ENCODE data around the gene CRY1. TPM values are rescaled to one million over a fixed set of nuclear protein-coding genes. Genes with fewer than 3 reads are reported as not detected.

CRY1 gene
- total RNA-seq, 4 donors from 2014 or later, result 11.1 to 22.7 (median 11.7) TPM

DNA sequence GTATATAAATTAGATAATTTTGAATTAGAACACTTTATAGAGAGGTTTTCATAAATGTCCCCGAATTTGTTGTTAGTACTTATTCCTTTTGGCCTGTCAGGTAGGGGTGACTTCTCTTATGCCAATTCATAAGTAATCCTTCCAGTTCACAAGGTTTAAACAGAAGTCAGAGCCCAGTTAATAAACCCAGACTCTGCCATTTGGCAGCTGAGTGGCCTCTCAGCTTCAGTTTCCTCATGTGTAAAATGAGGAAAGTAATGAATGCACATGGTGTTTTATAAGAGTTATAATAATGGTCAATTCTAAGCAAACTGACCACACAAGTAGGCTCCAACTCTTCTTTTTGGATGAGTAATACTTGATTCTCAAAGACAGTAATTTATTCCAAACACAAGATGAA lies 116.7 kb downstream of the CRY1 start:
- Histone ChIP-seq H3K9me3 (no peaks in the 10 kb centered on the region), H3K36me3 (no peaks in the 10 kb centered on the region), H3K27ac (peak overlapping the region; percentile 60 to 78 (median 69)), H3K4me1 (peaks cover 40 to 48% of the 10 kb centered on the region in 2 donors), H3K4me3 (no peak overlapping the region), H3K27me3 (no peaks in the 10 kb centered on the region)
- no peak for TF ChIP-seq POLR2A (IDR thresholded peaks at IDR 0.05)
- TF ChIP-seq, protein P1, sequence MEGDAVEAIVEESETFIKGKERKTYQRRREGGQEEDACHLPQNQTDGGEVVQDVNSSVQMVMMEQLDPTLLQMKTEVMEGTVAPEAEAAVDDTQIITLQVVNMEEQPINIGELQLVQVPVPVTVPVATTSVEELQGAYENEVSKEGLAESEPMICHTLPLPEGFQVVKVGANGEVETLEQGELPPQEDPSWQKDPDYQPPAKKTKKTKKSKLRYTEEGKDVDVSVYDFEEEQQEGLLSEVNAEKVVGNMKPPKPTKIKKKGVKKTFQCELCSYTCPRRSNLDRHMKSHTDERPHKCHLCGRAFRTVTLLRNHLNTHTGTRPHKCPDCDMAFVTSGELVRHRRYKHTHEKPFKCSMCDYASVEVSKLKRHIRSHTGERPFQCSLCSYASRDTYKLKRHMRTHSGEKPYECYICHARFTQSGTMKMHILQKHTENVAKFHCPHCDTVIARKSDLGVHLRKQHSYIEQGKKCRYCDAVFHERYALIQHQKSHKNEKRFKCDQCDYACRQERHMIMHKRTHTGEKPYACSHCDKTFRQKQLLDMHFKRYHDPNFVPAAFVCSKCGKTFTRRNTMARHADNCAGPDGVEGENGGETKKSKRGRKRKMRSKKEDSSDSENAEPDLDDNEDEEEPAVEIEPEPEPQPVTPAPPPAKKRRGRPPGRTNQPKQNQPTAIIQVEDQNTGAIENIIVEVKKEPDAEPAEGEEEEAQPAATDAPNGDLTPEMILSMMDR (IDR thresholded peaks at IDR 0.05 in 4 of 5, conservative IDR thresholded peaks at IDR 0.05 in 1 of 5), result no peak
- ATAC-seq, result no peak
- intact Hi-C loops (cut with DNase I; ENCODE audit: low total_unique reads) (no loop called here), in situ Hi-C loops (cut with MboI; ENCODE audit: low sequenced_read_pairs in 4 of 4) (loop anchor here in 1 of 4 donors (25.0 kb wide), 1 partner anchor 111 kb away; the partner anchor contains the start of gene CRY1)
- no peak for DNase-seq

DNA sequence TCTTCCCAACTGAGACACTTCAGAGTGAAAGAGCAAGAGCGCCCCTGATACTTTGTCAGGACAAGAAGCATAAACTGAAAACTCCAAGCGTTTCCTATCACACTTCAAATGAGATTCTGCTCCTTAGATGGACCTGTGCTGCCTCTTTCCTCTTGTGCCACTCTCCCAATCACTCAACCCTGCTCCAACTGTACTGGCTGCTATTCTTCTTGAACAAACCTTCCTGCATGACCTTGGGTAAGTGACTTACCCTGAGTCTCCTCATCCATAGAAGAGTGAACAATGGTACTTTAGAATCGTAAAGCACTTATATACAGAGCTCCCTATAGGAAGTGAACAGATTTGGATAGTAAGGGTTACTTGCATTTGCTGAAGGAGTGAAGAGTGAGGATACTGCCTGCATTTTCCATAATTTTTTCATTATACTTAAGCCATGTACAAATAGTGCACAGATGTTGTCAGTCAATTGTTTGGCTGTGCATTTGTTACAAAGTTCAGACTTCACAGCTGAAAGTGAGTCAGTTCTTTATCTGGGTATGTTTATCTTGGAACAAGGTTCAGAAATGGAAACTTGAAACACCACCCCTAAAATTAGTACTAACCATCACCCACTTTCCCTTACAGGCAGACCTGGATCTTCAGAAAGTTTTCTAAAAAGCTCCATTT lies 117.2 kb downstream of the CRY1 start:
- peak overlapping the region; percentile 60 to 78 (median 69) for H3K27ac ChIP-seq
- TF ChIP-seq POLR2A (IDR thresholded peaks at IDR 0.05), result no peak
- TF ChIP-seq, protein P1 (IDR thresholded peaks at IDR 0.05 in 4 of 5, conservative IDR thresholded peaks at IDR 0.05 in 1 of 5), result no peak
- ATAC-seq (peak; percentile 84 to 88), DNase-seq (no peak)
- no peaks in the 10 kb centered on the region for H3K27me3 ChIP-seq
- in situ Hi-C loops (cut with MboI; ENCODE audit: low sequenced_read_pairs in 4 of 4) (loop anchor here in 1 of 4 donors (25.0 kb wide), 1 partner anchor 111 kb away; the partner anchor contains the start of gene CRY1), intact Hi-C loops (cut with DNase I; ENCODE audit: low total_unique reads) (no loop called here)
- H3K36me3 ChIP-seq, result peaks cover 0 to 4% of the 10 kb centered on the region in 2 donors
- H3K4me3 ChIP-seq, result no peak overlapping the region
- no peaks in the 10 kb centered on the region for H3K9me3 ChIP-seq
- peaks cover 40 to 47% of the 10 kb centered on the region in 2 donors for H3K4me1 ChIP-seq

DNA sequence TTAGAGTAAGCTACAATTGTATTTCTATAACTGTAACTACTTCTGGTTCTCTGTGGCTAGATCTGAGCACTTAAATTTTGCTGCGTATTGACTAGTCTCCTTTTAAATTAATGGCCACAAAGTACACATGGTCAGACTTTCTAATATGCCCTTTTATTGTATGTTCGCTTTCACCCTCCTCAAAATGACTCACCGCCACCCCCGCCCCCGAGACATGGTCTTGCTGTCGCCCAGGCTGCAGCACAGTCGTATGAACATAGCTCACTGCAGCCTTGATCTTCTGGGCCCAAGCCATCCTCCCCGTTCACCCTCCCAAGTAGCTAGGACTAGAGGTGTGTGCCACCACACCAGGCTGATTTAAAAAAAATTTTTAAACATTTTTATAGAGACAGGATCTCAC lies 118.3 kb downstream of the CRY1 start:
- ATAC-seq (no peak), DNase-seq (no peak)
- no peak overlapping the region for H3K4me3 ChIP-seq
- H3K4me1 ChIP-seq, result peaks cover 40 to 42% of the 10 kb centered on the region in 2 donors
- TF ChIP-seq POLR2A (IDR thresholded peaks at IDR 0.05), result no peak
- TF ChIP-seq, protein P1 (IDR thresholded peaks at IDR 0.05 in 4 of 5, conservative IDR thresholded peaks at IDR 0.05 in 1 of 5), result no peak
- H3K27ac ChIP-seq, result no peak overlapping the region
- H3K36me3 ChIP-seq, result peaks cover 0 to 14% of the 10 kb centered on the region in 2 donors
- intact Hi-C loops (cut with DNase I; ENCODE audit: low total_unique reads) (no loop called here), in situ Hi-C loops (cut with MboI; ENCODE audit: low sequenced_read_pairs in 4 of 4) (loop anchor here in 1 of 4 donors (25.0 kb wide), 1 partner anchor 112 kb away; the partner anchor contains the start of gene CRY1)
- H3K9me3 ChIP-seq, result no peaks in the 10 kb centered on the region
- no peaks in the 10 kb centered on the region for H3K27me3 ChIP-seq

DNA sequence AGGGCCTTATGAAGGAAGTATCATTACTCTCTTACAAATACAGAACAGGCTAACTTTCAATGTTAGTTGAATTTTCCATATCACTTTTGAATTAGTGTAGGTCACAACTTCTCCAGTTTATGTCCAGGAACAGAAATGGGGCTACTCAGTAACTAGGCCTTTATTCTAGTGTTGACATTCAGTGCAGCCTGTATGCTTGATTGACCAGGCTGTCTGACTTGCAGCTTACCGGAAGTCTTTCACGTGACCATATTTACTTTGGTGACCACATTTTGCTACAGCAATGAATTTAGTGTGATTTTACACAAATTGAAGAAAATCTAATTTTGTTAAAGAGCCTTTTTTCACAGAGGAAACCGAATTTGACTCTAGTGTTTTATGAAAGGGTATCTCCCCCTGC lies 118.8 kb downstream of the CRY1 start:
- DNase-seq, result no peak
- peaks cover 0 to 19% of the 10 kb centered on the region in 2 donors for H3K36me3 ChIP-seq
- in situ Hi-C loops (cut with MboI; ENCODE audit: low sequenced_read_pairs in 4 of 4) (no loop called here), intact Hi-C loops (cut with DNase I; ENCODE audit: low total_unique reads) (no loop called here)
- H3K27ac ChIP-seq, result no peak overlapping the region
- peaks cover 40% of the 10 kb centered on the region in 2 donors for H3K4me1 ChIP-seq
- H3K4me3 ChIP-seq, result no peak overlapping the region
- no peaks in the 10 kb centered on the region for H3K9me3 ChIP-seq
- ATAC-seq, result no peak
- no peak for TF ChIP-seq POLR2A (IDR thresholded peaks at IDR 0.05)
- TF ChIP-seq, protein P1 (IDR thresholded peaks at IDR 0.05 in 4 of 5, conservative IDR thresholded peaks at IDR 0.05 in 1 of 5), result no peak
- H3K27me3 ChIP-seq, result no peaks in the 10 kb centered on the region

Data from gastrocnemius medialis (tissue), 4 donors.